HG03159 (cell line): ENCODE results near the gene DBF4B.

Source experiments
- ATAC-seq: cut with Tn5 transposase; IDR thresholded peaks from one replicate; pipeline ENCODE4 v1.9.1; 2021; ENCODE audit warnings: mild to moderate bottlenecking, moderate library complexity; ENCODE audit not compliant: unreplicated experiment

DBF4B gene

DNA sequence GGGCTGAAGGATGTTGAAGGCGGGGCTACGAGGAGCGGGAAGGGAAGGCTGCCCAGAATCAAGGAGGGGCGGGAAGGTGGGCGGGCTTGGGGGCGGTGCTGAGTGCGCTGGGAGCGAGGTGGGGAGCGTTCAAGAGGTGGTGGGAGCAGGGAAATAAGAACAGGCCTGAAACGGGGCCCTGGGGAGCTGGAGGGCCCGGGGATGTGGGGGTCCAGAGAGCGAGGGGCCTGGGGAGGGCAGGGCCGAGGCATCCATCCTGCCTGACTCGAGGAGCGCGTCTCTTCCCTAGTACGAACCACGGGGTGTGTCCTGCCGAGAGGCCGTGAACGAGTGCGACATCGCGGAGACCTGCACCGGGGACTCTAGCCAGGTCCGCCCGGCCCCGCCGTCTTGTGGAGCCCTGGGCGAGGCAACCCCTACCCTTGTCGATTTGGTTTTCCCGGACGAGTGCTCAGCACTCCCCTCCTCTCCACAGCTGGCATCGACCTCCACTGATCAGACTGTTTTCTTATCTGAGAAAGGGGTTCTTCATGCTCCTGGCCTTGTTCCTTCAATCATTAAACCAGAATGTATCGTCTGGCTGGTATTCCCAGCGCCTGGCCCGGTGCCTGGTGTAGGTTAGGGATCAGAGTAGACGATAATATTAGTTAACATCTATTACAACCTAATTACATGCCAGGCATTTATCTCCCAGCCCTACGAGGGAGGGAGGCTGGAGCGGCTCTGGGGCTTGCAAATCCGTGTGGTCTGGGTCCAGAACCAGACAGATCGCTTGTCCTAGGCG lies 67.6 kb downstream of the DBF4B start:
- no peak for ATAC-seq

- ATAC-seq, result no peak
Observed at GRCh38 chr17:44776628-44777393, 68.3 kb downstream of the DBF4B start.

- no peak for ATAC-seq
Observed at GRCh38 chr17:44777394-44778348, 69.2 kb downstream of the DBF4B start.

DNA sequence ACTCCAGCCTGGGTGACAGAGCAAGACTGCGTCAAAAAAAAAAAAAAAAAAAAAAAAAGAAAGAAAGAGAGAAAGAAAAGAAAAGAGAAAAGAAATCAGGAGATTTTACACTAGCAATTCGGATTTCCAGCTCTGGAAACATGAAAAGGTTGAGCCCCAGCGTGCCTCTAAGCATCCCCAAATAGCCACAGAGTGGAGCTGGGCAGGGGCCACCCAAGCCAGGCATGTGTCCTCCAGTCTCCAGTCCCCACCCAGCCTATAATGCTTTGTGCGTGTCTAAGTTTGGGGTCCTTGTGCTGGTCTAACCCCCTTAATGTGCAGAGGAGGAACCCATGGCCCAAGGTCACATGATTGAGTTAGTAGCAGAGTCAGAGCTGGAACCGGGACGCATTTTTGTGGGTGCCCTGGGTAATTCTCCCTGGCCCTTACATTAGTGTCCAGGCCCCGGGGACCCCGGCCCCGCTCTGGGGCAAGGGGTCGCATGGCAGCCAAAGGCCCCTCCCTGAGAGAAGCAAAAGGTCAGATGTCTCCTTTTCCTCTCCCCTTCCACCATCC lies 70.3 kb downstream of the DBF4B start:
- no peak for ATAC-seq

DNA sequence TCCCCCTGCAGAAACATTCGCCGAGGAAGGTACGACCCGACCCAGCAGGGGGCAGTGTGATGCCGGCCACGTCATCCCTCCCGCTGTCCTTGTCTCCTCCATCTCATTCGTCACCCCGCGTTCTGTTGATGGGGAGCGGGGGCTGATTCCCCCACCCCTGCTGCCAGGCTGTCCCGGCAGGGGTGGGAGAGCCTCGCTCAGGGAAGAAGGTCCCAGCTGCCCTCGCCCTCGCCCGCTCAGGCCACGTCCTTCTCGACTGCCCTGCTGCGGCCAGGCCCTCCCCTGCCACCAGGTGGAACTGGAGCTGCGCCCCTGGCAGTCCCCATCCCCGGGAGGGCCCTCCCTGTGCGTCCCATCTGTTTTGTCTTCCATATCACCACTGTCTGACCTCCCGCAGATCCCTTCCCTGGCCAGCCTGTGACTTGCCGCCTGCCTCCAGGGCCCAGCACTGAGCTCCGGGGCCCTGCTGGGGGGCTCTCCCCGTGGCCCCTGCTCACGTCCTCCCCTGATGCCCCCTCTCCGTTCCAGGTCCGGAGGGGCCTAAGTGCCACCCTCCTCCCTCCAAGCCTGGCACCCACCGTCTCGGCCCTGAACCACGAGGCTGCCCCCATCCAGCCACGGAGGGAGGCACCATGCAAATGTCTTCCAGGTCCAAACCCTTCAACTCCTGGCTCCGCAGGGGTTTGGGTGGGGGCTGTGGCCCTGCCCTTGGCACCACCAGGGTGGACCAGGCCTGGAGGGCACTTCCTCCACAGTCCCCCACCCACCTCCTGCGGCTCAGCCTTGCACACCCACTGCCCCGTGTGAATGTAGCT lies 71.0 kb downstream of the DBF4B start:
- peak; percentile 38 for ATAC-seq

DNA sequence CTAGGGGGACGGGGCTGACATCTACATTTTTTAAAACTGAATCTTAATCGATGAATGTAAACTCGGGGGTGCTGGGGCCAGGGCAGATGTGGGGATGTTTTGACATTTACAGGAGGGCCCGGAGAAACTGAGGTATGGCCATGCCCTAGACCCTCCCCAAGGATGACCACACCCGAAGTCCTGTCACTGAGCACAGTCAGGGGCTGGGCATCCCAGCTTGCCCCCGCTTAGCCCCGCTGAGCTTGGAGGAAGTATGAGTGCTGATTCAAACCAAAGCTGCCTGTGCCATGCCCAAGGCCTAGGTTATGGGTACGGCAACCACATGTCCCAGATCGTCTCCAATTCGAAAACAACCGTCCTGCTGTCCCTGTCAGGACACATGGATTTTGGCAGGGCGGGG lies 71.7 kb downstream of the DBF4B start:
- ATAC-seq, result no peak

DNA sequence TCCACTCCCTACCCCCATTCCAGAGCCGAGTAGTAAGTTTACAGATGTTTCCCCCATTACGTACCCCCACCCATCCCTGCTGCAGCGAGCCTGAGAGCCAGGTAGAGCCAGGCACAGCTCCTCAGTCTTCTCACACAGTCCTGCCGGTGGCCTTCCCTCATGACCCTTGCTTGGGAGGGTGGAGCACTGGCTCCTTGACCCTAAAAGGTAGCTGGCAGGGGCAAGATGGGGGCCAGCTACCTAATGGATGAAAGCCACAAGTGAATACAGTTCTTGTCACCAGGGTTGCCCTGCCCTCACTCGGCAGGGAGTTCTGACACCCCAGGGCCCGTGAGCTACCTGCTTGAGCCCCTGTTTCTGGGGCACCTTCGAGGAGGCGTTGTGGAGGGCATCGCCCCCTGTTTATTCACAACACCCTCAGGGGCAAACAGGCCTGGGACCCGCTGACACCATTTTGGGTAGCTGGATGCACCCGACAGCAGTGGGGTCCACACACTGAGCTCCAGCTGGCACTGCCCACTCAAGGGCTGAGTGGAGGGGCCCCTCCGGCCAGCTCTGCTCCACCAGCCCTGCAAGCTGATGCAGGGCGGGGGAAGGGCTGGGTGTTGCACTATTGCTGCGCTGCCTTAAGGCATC lies 72.5 kb downstream of the DBF4B start:
- ATAC-seq, result no peak

GRCh38 chr17:44781551-44782325 lies 73.3 kb downstream of the DBF4B start:
- ATAC-seq, result no peak

DNA sequence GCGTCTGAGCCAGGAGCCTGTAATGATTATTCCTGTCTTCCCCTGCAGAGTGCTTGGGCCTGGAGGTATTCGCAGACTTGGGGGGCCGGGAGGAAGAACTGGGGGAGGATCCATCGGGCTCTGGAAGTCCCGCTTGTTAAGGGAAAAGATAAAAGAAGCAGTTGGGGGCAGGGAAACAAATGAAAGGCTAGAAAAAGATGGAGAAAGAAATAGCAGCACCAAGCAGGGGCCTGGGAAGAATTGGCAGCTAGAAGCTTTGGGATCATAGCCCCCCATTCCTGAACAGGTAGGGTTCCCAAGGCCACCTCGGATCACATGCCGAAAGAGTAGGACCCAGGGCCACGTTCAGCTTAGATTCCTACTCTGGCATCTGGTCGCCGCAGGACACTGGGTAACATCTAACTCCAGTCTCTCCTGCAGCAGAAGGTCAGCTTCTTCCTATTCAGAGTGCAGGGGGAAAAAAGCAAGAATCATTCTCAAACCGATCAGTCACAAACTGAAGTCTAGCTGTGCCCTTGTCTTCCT lies 73.9 kb downstream of the DBF4B start:
- no peak for ATAC-seq

GRCh38 chr17:44785921-44786320 lies 77.5 kb downstream of the DBF4B start:
- ATAC-seq, result no peak

DNA sequence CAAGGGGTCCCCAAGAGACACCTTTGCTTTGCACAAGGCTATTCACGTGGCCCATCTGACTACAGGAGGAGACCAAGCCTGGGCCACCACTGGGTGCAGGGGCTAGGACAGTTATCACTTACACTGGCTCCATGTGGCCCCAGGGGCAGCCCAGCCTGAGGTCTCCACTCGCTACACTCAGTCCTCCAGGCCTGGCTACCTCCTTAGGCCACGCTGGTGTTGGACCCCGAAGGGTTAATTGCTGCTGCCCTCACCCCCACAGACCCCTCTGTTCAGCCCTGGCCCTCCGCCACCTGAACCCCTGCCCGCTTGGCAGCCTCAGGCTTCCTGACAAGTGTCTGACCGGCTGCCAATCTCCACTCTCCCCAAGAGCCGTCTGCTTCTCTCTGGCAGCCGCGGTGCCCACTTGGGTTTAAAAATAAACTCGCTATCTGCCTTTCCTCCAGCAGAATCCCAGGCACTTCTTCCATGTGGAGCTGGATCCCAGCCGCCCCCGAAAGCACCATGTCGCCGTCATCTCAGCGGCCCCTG lies 78.2 kb downstream of the DBF4B start:
- no peak for ATAC-seq

GRCh38 chr17:44787271-44787940 lies 78.9 kb downstream of the DBF4B start:
- ATAC-seq, result no peak

- ATAC-seq, result no peak
Observed at GRCh38 chr17:44788139-44788538, 79.7 kb downstream of the DBF4B start.

GRCh38 chr17:44792276-44792675 lies 83.8 kb downstream of the DBF4B start:
- no peak for ATAC-seq

DNA sequence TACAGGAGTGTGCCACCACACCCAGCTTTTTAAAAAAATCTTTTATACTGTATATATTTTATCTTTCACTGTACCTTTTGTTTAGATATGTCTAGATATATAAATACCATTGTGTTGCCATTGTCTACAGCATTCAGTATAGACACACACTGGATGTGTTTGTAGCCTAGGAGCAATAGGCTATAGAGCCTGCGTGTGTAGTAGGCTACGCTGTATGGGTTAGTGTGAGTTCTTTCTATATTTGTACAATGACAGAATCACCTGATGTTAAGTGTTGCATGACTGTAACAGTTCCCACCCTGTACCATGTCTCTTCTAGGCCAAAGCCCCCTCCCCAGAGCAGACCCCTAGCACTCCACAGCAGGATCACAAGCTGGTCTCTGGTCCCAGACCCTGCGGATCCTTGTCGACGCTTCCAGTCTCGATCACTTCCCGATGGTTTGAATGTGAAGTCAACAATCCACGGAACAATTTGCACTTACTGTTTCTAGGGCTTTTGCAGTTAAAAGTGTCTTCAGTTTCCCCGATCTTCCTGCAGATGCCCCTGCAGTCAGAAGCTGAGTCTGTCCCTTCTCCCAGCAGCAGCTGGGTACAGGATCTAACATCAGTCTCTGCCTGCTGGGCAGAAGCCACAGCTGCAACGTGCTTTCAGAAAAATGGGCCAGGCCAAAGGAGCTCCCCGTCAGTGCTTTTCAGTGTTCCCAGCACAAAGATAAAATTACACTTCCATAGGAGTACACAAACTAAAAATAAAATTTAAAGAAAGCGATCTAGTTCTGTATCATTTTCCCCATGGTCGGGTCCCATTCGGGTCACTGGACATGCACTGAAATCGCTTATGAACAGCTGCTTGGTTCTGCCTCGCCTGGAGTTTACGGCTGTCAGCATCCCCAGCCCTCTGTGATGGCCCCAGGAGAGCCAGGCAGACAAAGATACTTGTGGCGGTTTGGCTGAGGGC lies 85.7 kb downstream of the DBF4B start:
- no peak for ATAC-seq

DNA sequence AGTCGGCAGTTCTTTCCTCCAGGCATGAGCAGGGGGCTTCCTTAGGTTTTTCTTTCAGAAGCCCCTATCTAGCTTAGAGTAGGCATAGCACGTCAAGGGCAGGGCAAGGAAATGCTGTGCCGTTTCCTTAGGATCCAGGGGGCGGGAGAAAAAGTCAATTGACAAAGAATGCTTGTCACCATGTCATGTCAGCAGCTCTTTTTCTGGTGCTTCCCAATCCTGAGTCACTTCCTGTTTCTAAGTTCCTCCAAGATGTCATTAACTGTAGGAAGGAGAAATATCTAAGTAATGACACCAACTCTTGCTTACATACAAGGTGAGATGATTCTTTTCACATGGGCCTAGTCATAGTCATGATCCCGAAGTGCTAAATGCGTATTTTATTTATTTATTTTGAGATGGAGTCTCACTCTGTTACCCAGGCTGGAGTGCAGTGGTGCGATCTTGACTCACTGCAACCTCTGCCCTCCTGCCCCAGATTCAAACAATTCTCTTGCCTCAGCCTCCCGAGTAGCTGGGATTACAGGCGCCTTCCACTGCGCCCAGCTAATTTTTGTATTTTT lies 86.5 kb downstream of the DBF4B start:
- ATAC-seq, result no peak
